Measurements from ENCODE around the gene FKBP15.
"Not testable (repeated sequence)": the region's sequence is repeated elsewhere in the genome, so short reads cannot be mapped to it uniquely, and the experiment has no call there.

The FKBP15 gene

DNA sequence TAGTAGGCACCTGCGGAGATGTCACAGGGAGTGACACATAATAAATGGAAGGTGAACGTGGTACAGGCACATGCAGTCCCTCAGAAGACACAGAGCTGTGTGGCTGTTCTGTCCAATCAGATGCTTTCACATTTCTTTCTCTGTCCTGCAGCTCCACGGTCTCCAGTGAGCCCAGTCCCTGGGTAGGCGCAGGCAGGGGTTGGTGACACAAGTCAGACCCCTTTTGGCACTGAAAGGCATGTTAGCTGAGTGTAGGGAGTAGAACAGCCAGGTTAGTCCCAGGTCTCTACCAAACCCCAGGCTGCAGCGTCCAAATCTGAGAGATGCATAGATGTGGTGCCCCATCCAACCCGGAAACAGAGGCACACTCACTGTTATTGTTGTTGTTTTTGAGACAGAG, 67.5 kb downstream of the FKBP15 start:
- DNase-seq: no peak
- Histone ChIP-seq H3K27ac (no peak overlapping the region), H3K36me3 (replicated peaks) (peaks cover 4% of the 10 kb centered on the region), H3K27me3 (replicated peaks) (no peaks in the 10 kb centered on the region), H3K4me3 (ENCODE audit: low read depth, low read length) (no peak overlapping the region)
- in situ Hi-C loops (cut with HindIII; ENCODE audit: low pct_ligation_motif_present, low sequenced_read_pairs): no loop called here
- TF ChIP-seq, protein P1, sequence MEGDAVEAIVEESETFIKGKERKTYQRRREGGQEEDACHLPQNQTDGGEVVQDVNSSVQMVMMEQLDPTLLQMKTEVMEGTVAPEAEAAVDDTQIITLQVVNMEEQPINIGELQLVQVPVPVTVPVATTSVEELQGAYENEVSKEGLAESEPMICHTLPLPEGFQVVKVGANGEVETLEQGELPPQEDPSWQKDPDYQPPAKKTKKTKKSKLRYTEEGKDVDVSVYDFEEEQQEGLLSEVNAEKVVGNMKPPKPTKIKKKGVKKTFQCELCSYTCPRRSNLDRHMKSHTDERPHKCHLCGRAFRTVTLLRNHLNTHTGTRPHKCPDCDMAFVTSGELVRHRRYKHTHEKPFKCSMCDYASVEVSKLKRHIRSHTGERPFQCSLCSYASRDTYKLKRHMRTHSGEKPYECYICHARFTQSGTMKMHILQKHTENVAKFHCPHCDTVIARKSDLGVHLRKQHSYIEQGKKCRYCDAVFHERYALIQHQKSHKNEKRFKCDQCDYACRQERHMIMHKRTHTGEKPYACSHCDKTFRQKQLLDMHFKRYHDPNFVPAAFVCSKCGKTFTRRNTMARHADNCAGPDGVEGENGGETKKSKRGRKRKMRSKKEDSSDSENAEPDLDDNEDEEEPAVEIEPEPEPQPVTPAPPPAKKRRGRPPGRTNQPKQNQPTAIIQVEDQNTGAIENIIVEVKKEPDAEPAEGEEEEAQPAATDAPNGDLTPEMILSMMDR (IDR thresholded peaks at IDR 0.05; ENCODE audit: low read depth, low read length, missing control alignments): no peak

- no peaks in the 10 kb centered on the region for H3K36me3 ChIP-seq (replicated peaks)
- no peak for DNase-seq
- H3K27me3 ChIP-seq (replicated peaks): no peaks in the 10 kb centered on the region
- TF ChIP-seq, protein P1 (IDR thresholded peaks at IDR 0.05; ENCODE audit: low read depth, low read length, missing control alignments): no peak
- no peak overlapping the region for H3K27ac ChIP-seq
- no peak overlapping the region for H3K4me3 ChIP-seq (ENCODE audit: low read depth, low read length)
- in situ Hi-C loops (cut with HindIII; ENCODE audit: low pct_ligation_motif_present, low sequenced_read_pairs): no loop called here
Measured at GRCh38 chr9:113152699-113153098, 68.4 kb downstream of the FKBP15 start.

DNA sequence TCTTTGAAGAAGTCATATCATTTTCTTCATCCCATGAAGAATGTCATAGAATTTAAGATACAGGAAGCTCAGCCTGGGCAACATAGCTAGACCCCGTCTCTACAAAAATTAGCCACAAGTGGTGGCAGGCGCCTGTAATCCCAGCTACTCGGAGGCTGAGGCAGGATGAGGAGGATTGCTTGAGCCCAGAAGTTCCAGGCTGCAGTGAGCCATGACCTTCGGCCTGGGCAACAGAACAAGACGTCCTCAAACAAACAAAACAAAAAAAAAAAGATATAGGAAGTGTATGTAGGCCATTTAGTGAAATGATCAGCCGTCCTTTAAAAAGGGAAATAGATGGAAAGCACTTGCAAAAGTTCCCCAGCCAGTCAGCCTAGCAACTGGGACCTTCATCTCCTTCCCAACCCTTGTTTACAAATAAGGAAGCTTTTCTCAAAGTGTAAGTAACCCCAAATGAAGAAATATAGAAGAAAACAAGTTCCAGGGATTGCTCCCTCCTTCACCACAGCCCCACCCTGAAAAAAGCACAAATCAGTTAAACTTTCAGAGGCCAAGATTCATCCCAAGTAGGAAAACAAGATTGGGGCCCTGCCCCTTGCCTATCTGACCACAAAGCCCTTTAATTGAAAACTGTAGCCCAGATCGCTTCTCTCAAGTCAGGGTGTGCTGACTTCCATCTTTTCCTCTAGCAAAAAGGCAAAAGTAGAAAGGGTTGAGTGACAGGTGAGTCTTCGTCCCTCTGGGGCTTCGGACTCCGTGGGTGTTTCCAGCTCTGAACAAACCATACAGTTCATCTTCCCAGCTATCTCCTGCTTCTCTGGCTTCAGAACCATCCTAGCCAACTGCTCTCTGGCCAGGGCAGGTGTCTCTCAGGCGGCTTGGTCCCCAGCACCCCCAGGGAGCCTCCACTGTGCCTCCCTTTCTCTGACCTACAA, 69.1 kb downstream of the FKBP15 start:
- in situ Hi-C loops (cut with HindIII; ENCODE audit: low pct_ligation_motif_present, low sequenced_read_pairs): no loop called here
- H3K36me3 ChIP-seq (replicated peaks): no peaks in the 10 kb centered on the region
- DNase-seq: no peak
- H3K4me3 ChIP-seq (ENCODE audit: low read depth, low read length): peak overlapping the region; percentile 85
- no peak overlapping the region for H3K27ac ChIP-seq
- H3K27me3 ChIP-seq (replicated peaks): no peaks in the 10 kb centered on the region
- TF ChIP-seq, protein P1 (IDR thresholded peaks at IDR 0.05; ENCODE audit: low read depth, low read length, missing control alignments): no peak

GRCh38 chr9:113150670-113151611, 70.1 kb downstream of the FKBP15 start, which contains the start of gene SLC31A2:
TSS of gene SLC31A2 (plus strand) at chr9:113151007. CDS start at chr9:113151075, 68 bp downstream.
- TF ChIP-seq, protein P1 (IDR thresholded peaks at IDR 0.05; ENCODE audit: low read depth, low read length, missing control alignments): peak; percentile 46
- H3K27ac ChIP-seq: no peak within 1 kb of the TSS
- H3K36me3 ChIP-seq (replicated peaks): no peaks in the 10 kb centered on the region
- in situ Hi-C loops (cut with HindIII; ENCODE audit: low pct_ligation_motif_present, low sequenced_read_pairs): no loop called here
- H3K27me3 ChIP-seq (replicated peaks): no peaks in the 10 kb centered on the region
- H3K4me3 ChIP-seq (ENCODE audit: low read depth, low read length): peak within 1 kb of the TSS; percentile 85
- DNase-seq: peak; percentile 70

- DNase-seq; H3K36me3 ChIP-seq (replicated peaks); H3K4me3 ChIP-seq (ENCODE audit: low read depth, low read length); H3K27me3 ChIP-seq (replicated peaks); in situ Hi-C loops (cut with HindIII; ENCODE audit: low pct_ligation_motif_present, low sequenced_read_pairs); H3K27ac ChIP-seq: not testable (repeated sequence)
Measured at GRCh38 chr9:113149561-113149960, 71.5 kb downstream of the FKBP15 start.

Measured in brain microvascular endothelial cell (primary cell).